ENCODE results near the gene UMAD1.

The UMAD1 gene

GRCh38 chr7:7897949-7898515, 257.5 kb downstream of the UMAD1 start:
- DNase-seq: no peak

- DNase-seq: no peak
Measured at GRCh38 chr7:7902845-7903244, 262.3 kb downstream of the UMAD1 start.

GRCh38 chr7:7907306-7907705, 266.8 kb downstream of the UMAD1 start:
- no peak for DNase-seq

- DNase-seq: no peak
Measured at GRCh38 chr7:7908622-7909145, 268.1 kb downstream of the UMAD1 start.

- DNase-seq: no peak
Measured at GRCh38 chr7:7909376-7909775, 268.8 kb downstream of the UMAD1 start.

- no peak for DNase-seq
Measured at GRCh38 chr7:7911369-7912123, 271.0 kb downstream of the UMAD1 start.

GRCh38 chr7:7912937-7913336, 272.4 kb downstream of the UMAD1 start:
- DNase-seq: no peak

- DNase-seq: no peak
Measured at GRCh38 chr7:7913504-7913903, 273.0 kb downstream of the UMAD1 start.

- no peak for DNase-seq
Measured at GRCh38 chr7:7914547-7914946, 274.0 kb downstream of the UMAD1 start.

GRCh38 chr7:7916064-7916463, 275.5 kb downstream of the UMAD1 start:
- DNase-seq: no peak

- DNase-seq: no peak
Measured at GRCh38 chr7:7917593-7917992, 277.0 kb downstream of the UMAD1 start.

- no peak for DNase-seq
Measured at GRCh38 chr7:7918736-7919448, 278.3 kb downstream of the UMAD1 start.

- DNase-seq: no peak
Measured at GRCh38 chr7:7919449-7919945, 278.9 kb downstream of the UMAD1 start.

- no peak for DNase-seq
Measured at GRCh38 chr7:7920056-7920455, 279.5 kb downstream of the UMAD1 start.

GRCh38 chr7:7920481-7920880, 279.9 kb downstream of the UMAD1 start:
- DNase-seq: no peak

GRCh38 chr7:7921830-7922229, 281.3 kb downstream of the UMAD1 start:
- DNase-seq: no peak

GRCh38 chr7:7922684-7923385, 282.3 kb downstream of the UMAD1 start:
- DNase-seq: no peak

- DNase-seq: no peak
Measured at GRCh38 chr7:7923818-7924217, 283.3 kb downstream of the UMAD1 start.

GRCh38 chr7:7924303-7924702, 283.8 kb downstream of the UMAD1 start:
- DNase-seq: no peak
